GM12878 (cell line): ENCODE measurements around the gene NIPAL4. TPM values are rescaled to one million over a fixed set of nuclear protein-coding genes. Genes with fewer than 3 reads are reported as not detected.

Experiments
- ATAC-seq: fragments of 200-7000 bp; cut with Tn5 transposase; 3 replicates; pipeline ENCODE4 v1.9.1; 2020; ENCODE audit warnings: mild to moderate bottlenecking, moderate library complexity
- BruUV-seq: library from RNA; stranded (reverse); fragments of 400-500 nt; replicated peaks from 2 replicates; lab custom pipeline; 2021; lab: Mats Ljungman, UMichigan
- CTCF ChIA-PET: fragments of 300-600 bp; sonication (Branson Sonifier 250); formaldehyde crosslinking; extraction: SDS; loops from one replicate; lab custom pipeline; 2021; ENCODE audit warnings: inconsistent platforms; lab: Yijun Ruan, JAX
- POLR2A ChIA-PET: fragments of 350-600 bp; formaldehyde crosslinking; extraction: SDS; loops from one replicate; lab custom pipeline; 2021; ENCODE audit warnings: inconsistent platforms; lab: Charles Lee
- RAD21 ChIA-PET: fragments of 300-600 bp; sonication (Branson Sonifier 250); formaldehyde crosslinking; loops from one replicate; lab custom pipeline; 2023; ENCODE audit warnings: antibody characterized with exemption; ENCODE audit not compliant: unreplicated experiment; lab: Charles Lee
- SMC1A ChIA-PET: fragments of 300-600 bp; sonication (Branson Sonifier 250); formaldehyde crosslinking; loops from one replicate; lab custom pipeline; 2023; ENCODE audit not compliant: unreplicated experiment, uncharacterized antibody; lab: Charles Lee
- DNase-seq: peaks from one replicate; pipeline ENCODE4 v3.0.0-alpha.2; 2011; ENCODE audit warnings: low read depth, low spot score
- FAIRE-seq: peaks from 3 replicates; lab custom pipeline; 2011; peaks lifted over from hg19 to GRCh38; lab: Jason Lieb, UNC
- H2AFZ ChIP-seq: 2 replicates; pipeline ENCODE4 v1.6.0; 2011; ENCODE audit warnings: low read depth, low read length, control low read depth; ENCODE audit not compliant: control insufficient read depth
- H3K27ac ChIP-seq: 2 replicates; pipeline ENCODE4 v1.5.1; 2011; ENCODE audit warnings: control low read depth; ENCODE audit not compliant: control insufficient read depth, insufficient read depth
- H3K27me3 ChIP-seq, 2 experiments: replicated peaks in 1 of 2; 2 replicates each; pipeline versions ENCODE4 v1.6.0 to v1.6.1; 2011; ENCODE audit warnings: low read length in 1 of 2; ENCODE audit not compliant: control insufficient read depth in 2 of 2, insufficient read depth in 2 of 2
- H3K36me3 ChIP-seq, 2 experiments: 2 replicates each; pipeline ENCODE4 v1.5.1; 2011; ENCODE audit warnings: low read length in 1 of 2; ENCODE audit not compliant: control insufficient read depth in 2 of 2, insufficient read depth in 2 of 2
- H3K4me1 ChIP-seq: 2 replicates; pipeline ENCODE4 v1.6.1; 2011; ENCODE audit warnings: mild to moderate bottlenecking, low read length, moderate library complexity, mixed read lengths; ENCODE audit not compliant: control insufficient read depth, insufficient read depth
- H3K4me2 ChIP-seq: 2 replicates; pipeline ENCODE4 v1.6.0; 2011; ENCODE audit warnings: control low read depth; ENCODE audit not compliant: control insufficient read depth, insufficient read depth
- H3K4me3 ChIP-seq: fragments of 200-600 bp; sonication (generic); 2 replicates; pipeline ENCODE4 v1.5.1; 2016
- H3K79me2 ChIP-seq: 2 replicates; pipeline ENCODE4 v1.6.0; 2011; ENCODE audit warnings: low read length; ENCODE audit not compliant: control insufficient read depth, insufficient read depth
- H3K9ac ChIP-seq: 2 replicates; pipeline ENCODE4 v1.8.0; 2011; ENCODE audit warnings: low read length, control low read depth, mixed read lengths; ENCODE audit not compliant: control insufficient read depth, insufficient read depth
- H3K9me3 ChIP-seq: replicated peaks from 3 replicates; pipeline ENCODE4 v1.5.1; 2011; ENCODE audit warnings: mild to moderate bottlenecking, low read length; ENCODE audit not compliant: control insufficient read depth, insufficient read depth
- H4K20me1 ChIP-seq: 2 replicates; pipeline ENCODE4 v1.6.0; 2011; ENCODE audit not compliant: control insufficient read depth, insufficient read depth
- PAX5 ChIP-seq: IDR thresholded peaks from 2 replicates; pipeline ENCODE4 v1.6.1; 2011; ENCODE audit warnings: low read depth, low read length, borderline replicate concordance
- RBBP5 ChIP-seq: fragments of 200-600 bp; sonication (generic); conservative IDR thresholded peaks from 2 replicates; pipeline ENCODE4 v1.6.1; 2016
- RELA ChIP-seq: fragments of 450-650 bp; IDR thresholded peaks from 2 replicates; pipeline ENCODE4 v1.8.0; 2014; ENCODE audit warnings: borderline replicate concordance; ENCODE audit not compliant: partially characterized antibody
- ZBTB40 ChIP-seq: fragments of 450-650 bp; IDR thresholded peaks from 2 replicates; pipeline ENCODE4 v1.6.1; 2016; ENCODE audit warnings: mild to moderate bottlenecking, moderate library complexity, borderline replicate concordance
- WGBS: methylation state at CpG from one replicate; pipeline ENCODE4 v1.1.6; 2016; ENCODE audit warnings: low lambda C conversion rate; ENCODE audit not compliant: insufficient replicate concordance, insufficient coverage; ENCODE audit errors: missing lambda C conversion rate; 5-methylcytosine and 5-hydroxymethylcytosine counted together
- in situ Hi-C: fragments of 300-500 bp; cut with MboI; formaldehyde crosslinking; loops from 9 replicates; pipeline ENCODE4 v1.14.3; 2018; ENCODE audit warnings: mixed read lengths
- intact Hi-C: fragments of 100-400 bp; cut with micrococcal nuclease; formaldehyde crosslinking; loops from one replicate; pipeline ENCODE4 v1.14.2; 2022; ENCODE audit not compliant: unreplicated experiment
- polyA plus RNA-seq, 11 experiments: library from polyadenylated mRNA; depleted of rRNA in 4 of 11; unstranded in 6 of 11; stranded (reverse) in 5 of 11; fragments of >200 nt; fragmentation: Nextera tagmentation in 4 of 11; fragmentation: Illumina TruSeq in 1 of 11; extraction: Ambion mirVana in 4 of 11; extraction: Trizol in 1 of 11; gene quantifications; 1 replicate in 1 of 11; 2 replicates in 10 of 11; pipeline versions ENCODE4 v1.2.1 to v1.2.3, GENCODE V29; 2011 to 2016; ENCODE audit warnings: inconsistent platforms in 2 of 11, missing spikeins in 2 of 11, low read depth in 1 of 11
- total RNA-seq, 4 experiments: library from RNA; depleted of rRNA in 3 of 4; stranded (reverse); fragments of >200 nt in 3 of 4; fragmentation: Illumina TruSeq in 1 of 4; extraction: Trizol in 1 of 4; gene quantifications; 2 replicates each; pipeline versions ENCODE4 v1.2.1 to v1.2.3, GENCODE V29; 2013 to 2021
- TF ChIP-seq, protein P1 (sequence below): fragments of 450-650 bp; formaldehyde crosslinking; IDR thresholded peaks from 2 replicates; pipeline ENCODE4 v1.5.0; 2022; ENCODE audit warnings: mild to moderate bottlenecking, missing genetic modification characterization
- TF ChIP-seq, protein P2 (sequence below): fragments of 450-650 bp; IDR thresholded peaks from 2 replicates; pipeline ENCODE4 v1.6.1; 2016; ENCODE audit warnings: mild to moderate bottlenecking

NIPAL4 gene
- total and polyA plus RNA-seq, 10 of the 15 experiments (the other 5 are each of a cell fraction or from before 2014, with no cell fraction given): 0.11 to 15.5 (median 5.9) TPM

DNA sequence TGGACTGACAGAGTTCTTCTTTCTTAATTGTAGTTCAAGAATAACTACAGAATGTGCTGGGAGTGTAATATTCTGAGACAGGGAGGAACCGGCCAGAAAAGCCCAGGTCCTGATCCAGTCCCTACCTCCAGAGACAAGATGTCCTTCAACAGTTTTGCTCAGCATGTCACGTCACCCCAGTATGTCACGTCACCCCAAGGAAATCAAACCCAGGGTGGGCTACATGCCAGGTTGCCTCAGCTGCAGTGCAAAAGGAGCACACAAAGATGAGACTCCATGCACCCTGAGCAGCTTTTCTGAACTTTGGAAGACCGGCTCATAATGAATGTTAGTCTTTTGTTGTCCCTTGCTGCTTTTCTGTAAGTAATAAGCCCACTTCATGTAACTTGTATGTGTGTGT is 25.9 kb upstream of the NIPAL4 start:
- Histone ChIP-seq H3K9ac (no peak overlapping the region), H3K27ac (no peak overlapping the region), H4K20me1 (no peaks in the 10 kb centered on the region), H3K79me2 (no peaks in the 10 kb centered on the region), H2AFZ (no peak overlapping the region), H3K4me2 (no peak overlapping the region), H3K4me1 (no peaks in the 10 kb centered on the region), H3K9me3 (no peaks in the 10 kb centered on the region), H3K36me3 (no peaks in the 10 kb centered on the region), H3K4me3 (no peak overlapping the region), H3K27me3 (no peaks in the 10 kb centered on the region)
- no TSS peak for BruUV-seq
- in situ Hi-C loops: loop anchor here (5.0 kb wide), 1 partner anchor 283 kb away; no protein-coding TSS in a partner anchor
- DNase-seq: no peak
- FAIRE-seq: no peak
- CTCF ChIA-PET: interaction anchor here (0.6 to 15.9 kb wide), 11 partner anchors 10 to 309 kb away, joined by 3 to 248 read pairs (median 20); partner anchors contain the start of genes LSM11 and NIPAL4
- no peak for ATAC-seq
- RAD21 ChIA-PET: interaction anchor here (0.7 to 5.4 kb wide), 8 partner anchors 23 to 309 kb away, joined by 3 to 93 read pairs (median 4); partner anchors contain the start of gene LSM11
- TF ChIP-seq PAX5 (no peak), RELA (no peak), RBBP5 (no peak)
- WGBS: 58% methylated on average over 4 of the region's 4 CpGs
- SMC1A ChIA-PET: interaction anchor here (0.7 to 5.2 kb wide), 5 partner anchors 22 to 285 kb away, joined by 3 to 119 read pairs (median 10); no protein-coding TSS in a partner anchor
- intact Hi-C loops: loop anchor here (5.0 kb wide), 1 partner anchor 233 kb away; no protein-coding TSS in a partner anchor
- POLR2A ChIA-PET: interaction anchor here (1.1 kb wide), 1 partner anchor 61 kb away, joined by 3 read pairs; no protein-coding TSS in a partner anchor

DNA sequence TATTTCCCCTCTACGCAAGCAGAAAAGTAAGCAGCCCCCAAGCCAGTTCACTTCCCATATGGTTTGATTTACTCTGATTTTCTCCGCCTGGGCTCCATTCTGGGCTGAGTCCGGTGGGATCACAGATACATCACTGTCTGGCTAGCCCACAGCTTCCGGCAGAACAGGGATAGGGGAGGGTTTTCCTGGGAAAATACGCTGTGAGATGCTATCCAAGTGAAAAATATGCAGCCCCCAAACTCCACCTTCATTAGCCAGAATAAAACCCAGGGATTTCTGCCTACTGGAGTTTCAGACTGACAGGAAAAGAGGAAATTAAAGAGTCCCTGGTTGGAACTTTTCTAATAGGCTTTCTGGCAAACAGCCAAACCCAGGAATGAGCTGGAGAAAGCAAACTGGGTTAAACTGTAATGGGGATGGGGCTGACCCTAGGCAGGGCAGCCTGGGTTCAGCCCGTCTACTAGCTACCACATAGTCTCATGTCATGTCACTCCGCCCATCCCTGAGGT is 16.9 kb upstream of the NIPAL4 start:
- no peak overlapping the region for H3K4me2 ChIP-seq
- no peaks in the 10 kb centered on the region for H3K79me2 ChIP-seq
- ChIA-PET RAD21 (interaction anchor here (1.1 to 1.4 kb wide), 3 partner anchors 27 to 228 kb away, joined by 3 to 6 read pairs (median 3); no protein-coding TSS in a partner anchor), POLR2A (interaction anchor here (0.5 kb wide), 1 partner anchor 20 kb away, joined by 3 read pairs; no protein-coding TSS in a partner anchor), CTCF (interaction anchor here (0.6 to 2.8 kb wide), 4 partner anchors 11 to 29 kb away, joined by 3 to 12 read pairs (median 3); no protein-coding TSS in a partner anchor), SMC1A (interaction anchor here (0.9 kb wide), 1 partner anchor 10 kb away, joined by 3 read pairs; no protein-coding TSS in a partner anchor)
- 65% methylated on average over 7 of the region's 7 CpGs for WGBS
- no TSS peak for BruUV-seq
- H3K36me3 ChIP-seq: no peaks in the 10 kb centered on the region
- no peaks in the 10 kb centered on the region for H3K9me3 ChIP-seq
- H3K27me3 ChIP-seq: no peaks in the 10 kb centered on the region
- DNase-seq (no peak), ATAC-seq (no peak), FAIRE-seq (no peak)
- no peaks in the 10 kb centered on the region for H4K20me1 ChIP-seq
- H3K9ac ChIP-seq: no peak overlapping the region
- no peak overlapping the region for H2AFZ ChIP-seq
- no peak overlapping the region for H3K4me3 ChIP-seq
- in situ Hi-C loops: no loop called here
- intact Hi-C loops: no loop called here
- no peak overlapping the region for H3K27ac ChIP-seq
- H3K4me1 ChIP-seq: no peaks in the 10 kb centered on the region
- TF ChIP-seq, protein P1, sequence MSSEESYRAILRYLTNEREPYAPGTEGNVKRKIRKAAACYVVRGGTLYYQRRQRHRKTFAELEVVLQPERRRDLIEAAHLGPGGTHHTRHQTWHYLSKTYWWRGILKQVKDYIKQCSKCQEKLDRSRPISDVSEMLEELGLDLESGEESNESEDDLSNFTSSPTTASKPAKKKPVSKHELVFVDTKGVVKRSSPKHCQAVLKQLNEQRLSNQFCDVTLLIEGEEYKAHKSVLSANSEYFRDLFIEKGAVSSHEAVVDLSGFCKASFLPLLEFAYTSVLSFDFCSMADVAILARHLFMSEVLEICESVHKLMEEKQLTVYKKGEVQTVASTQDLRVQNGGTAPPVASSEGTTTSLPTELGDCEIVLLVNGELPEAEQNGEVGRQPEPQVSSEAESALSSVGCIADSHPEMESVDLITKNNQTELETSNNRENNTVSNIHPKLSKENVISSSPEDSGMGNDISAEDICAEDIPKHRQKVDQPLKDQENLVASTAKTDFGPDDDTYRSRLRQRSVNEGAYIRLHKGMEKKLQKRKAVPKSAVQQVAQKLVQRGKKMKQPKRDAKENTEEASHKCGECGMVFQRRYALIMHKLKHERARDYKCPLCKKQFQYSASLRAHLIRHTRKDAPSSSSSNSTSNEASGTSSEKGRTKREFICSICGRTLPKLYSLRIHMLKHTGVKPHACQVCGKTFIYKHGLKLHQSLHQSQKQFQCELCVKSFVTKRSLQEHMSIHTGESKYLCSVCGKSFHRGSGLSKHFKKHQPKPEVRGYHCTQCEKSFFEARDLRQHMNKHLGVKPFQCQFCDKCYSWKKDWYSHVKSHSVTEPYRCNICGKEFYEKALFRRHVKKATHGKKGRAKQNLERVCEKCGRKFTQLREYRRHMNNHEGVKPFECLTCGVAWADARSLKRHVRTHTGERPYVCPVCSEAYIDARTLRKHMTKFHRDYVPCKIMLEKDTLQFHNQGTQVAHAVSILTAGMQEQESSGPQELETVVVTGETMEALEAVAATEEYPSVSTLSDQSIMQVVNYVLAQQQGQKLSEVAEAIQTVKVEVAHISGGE (CRISPR knock-in tag): no peak
- TF ChIP-seq, protein P2, sequence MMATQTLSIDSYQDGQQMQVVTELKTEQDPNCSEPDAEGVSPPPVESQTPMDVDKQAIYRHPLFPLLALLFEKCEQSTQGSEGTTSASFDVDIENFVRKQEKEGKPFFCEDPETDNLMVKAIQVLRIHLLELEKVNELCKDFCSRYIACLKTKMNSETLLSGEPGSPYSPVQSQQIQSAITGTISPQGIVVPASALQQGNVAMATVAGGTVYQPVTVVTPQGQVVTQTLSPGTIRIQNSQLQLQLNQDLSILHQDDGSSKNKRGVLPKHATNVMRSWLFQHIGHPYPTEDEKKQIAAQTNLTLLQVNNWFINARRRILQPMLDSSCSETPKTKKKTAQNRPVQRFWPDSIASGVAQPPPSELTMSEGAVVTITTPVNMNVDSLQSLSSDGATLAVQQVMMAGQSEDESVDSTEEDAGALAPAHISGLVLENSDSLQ: no peak
- TF ChIP-seq ZBTB40: no peak
